PC-9 (cell line): Measurements from ENCODE around the gene SVOPL.

Source experiments
- EZH2 ChIP-seq: fragments of 200-600 bp; sonication (generic); IDR thresholded peaks from 2 replicates; pipeline ENCODE4 v1.8.0; 2017; ENCODE audit warnings: antibody characterized with exemption, low read depth
- TF ChIP-seq, protein P1 (sequence below): fragments of 200-600 bp; sonication (generic); conservative IDR thresholded peaks from 2 replicates; pipeline ENCODE4 v1.6.1; 2017; ENCODE audit warnings: mixed run types, antibody characterized with exemption, mild to moderate bottlenecking, moderate library complexity

DNA sequence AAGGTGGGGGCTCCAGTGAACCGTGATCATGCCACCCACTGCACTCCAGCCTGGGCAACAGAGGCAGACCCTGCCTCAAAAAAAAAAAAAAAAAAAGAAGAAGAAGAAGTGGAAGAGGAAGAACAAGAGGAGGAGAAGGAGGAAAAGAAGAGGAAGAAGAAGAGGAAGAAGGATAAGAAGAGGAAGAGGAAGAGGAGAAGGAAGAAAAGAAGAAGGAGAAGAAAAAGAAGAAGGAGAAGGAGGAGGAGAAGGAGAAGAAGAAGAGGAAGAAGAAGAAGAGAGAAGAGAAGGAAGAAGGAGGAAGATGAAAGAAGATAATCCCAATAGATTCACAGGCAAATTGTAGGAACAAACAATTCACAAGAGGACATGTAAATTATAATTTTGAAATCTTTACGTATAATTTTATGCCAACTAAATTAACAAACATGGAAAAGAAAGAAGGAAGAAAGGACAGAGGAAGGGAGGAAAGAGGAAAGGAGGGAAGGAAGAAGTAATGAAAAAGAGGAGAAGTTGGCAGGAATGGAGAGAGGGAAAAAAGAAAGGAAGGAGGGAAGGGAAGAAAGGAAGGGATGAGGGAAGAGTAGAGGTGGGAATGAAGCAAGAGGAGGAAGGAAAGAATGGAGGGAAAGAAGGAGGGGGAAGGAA lies 3.5 kb downstream of the SVOPL start:
- TF ChIP-seq, protein P1, sequence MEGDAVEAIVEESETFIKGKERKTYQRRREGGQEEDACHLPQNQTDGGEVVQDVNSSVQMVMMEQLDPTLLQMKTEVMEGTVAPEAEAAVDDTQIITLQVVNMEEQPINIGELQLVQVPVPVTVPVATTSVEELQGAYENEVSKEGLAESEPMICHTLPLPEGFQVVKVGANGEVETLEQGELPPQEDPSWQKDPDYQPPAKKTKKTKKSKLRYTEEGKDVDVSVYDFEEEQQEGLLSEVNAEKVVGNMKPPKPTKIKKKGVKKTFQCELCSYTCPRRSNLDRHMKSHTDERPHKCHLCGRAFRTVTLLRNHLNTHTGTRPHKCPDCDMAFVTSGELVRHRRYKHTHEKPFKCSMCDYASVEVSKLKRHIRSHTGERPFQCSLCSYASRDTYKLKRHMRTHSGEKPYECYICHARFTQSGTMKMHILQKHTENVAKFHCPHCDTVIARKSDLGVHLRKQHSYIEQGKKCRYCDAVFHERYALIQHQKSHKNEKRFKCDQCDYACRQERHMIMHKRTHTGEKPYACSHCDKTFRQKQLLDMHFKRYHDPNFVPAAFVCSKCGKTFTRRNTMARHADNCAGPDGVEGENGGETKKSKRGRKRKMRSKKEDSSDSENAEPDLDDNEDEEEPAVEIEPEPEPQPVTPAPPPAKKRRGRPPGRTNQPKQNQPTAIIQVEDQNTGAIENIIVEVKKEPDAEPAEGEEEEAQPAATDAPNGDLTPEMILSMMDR: no peak
- no peak for TF ChIP-seq EZH2
